ENCODE results near the gene PIGR.

Gene PIGR

DNA sequence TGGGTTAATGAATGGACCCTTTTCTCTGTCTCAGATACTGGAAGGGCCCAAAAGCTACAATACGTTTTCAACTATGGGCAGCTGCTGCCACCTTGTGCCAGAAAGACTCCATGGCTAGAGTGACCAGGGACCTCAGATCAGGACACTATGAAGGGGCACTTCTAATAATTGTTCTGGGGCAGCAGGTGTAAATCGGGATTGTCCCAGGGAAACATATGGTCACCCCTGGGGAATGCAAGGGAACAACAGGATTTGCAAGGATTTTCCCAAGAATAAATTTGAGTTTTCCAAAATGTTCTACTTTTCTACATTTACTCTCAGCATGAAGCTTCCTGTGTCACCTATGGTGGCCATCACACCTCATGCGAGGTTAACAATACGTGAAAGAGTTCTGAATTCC, 36.0 kb upstream of the PIGR start:
- H3K27ac ChIP-seq, result no peak overlapping the region
- TF ChIP-seq, protein P1, sequence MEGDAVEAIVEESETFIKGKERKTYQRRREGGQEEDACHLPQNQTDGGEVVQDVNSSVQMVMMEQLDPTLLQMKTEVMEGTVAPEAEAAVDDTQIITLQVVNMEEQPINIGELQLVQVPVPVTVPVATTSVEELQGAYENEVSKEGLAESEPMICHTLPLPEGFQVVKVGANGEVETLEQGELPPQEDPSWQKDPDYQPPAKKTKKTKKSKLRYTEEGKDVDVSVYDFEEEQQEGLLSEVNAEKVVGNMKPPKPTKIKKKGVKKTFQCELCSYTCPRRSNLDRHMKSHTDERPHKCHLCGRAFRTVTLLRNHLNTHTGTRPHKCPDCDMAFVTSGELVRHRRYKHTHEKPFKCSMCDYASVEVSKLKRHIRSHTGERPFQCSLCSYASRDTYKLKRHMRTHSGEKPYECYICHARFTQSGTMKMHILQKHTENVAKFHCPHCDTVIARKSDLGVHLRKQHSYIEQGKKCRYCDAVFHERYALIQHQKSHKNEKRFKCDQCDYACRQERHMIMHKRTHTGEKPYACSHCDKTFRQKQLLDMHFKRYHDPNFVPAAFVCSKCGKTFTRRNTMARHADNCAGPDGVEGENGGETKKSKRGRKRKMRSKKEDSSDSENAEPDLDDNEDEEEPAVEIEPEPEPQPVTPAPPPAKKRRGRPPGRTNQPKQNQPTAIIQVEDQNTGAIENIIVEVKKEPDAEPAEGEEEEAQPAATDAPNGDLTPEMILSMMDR (conservative IDR thresholded peaks at IDR 0.05; ENCODE audit: low read depth), result peak; percentile 73
- DNase-seq (ENCODE audit: low spot score), result peak; percentile 70
- POLR2A ChIA-PET (ENCODE audit: low non-redundant PET), result interaction anchor here (1.1 kb wide), 1 partner anchor 70 kb away, joined by 4 read pairs; no protein-coding TSS in a partner anchor
- CTCF ChIA-PET, result interaction anchor here (0.6 to 2.6 kb wide), 29 partner anchors 8 to 503 kb away, joined by 3 to 14 read pairs (median 5); partner anchors contain the start of genes C1orf116, EIF2D and FCAMR

DNA sequence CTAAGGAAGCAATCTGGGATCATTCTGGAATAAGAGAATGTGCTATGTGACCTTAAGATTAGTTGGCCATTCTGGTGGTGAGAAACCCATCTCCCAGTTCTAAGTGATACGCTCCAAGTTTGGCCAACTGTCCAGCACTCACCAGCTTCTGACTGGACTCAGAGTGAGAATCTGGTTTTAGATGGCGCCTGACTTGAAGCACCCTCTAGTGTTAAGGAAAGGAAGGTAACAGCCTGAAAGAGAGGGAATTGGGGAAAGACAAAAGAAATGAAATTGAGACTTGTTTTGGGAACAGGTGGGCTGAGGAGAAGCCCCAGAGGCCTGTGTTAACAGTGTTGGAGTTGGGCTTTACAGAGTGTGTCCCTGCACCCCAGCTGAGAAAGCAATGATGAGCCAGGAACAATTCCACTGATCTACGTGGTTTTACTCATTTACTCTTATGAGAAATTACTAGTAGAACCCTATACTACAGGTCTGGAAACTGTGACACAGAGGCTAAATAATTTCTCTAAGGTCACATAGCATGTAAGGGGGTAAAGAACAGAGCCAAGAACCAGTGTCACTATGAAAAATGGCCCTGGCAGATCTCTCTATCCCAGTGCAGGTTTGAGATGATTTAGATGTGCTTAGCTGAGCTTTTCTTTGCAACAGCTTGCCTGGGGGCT, 33.2 kb upstream of the PIGR start:
- POLR2A ChIA-PET (ENCODE audit: low non-redundant PET), result no interaction called here
- TF ChIP-seq, protein P1 (conservative IDR thresholded peaks at IDR 0.05; ENCODE audit: low read depth), result peak; percentile 27; the same call in 1 of the 2 replicates
- CTCF ChIA-PET, result interaction anchor here (0.6 to 0.8 kb wide), 6 partner anchors 14 to 1148 kb away, joined by 3 to 8 read pairs (median 4); no protein-coding TSS in a partner anchor
- H3K27ac ChIP-seq, result no peak overlapping the region
- peak; percentile 37 for DNase-seq (ENCODE audit: low spot score)

DNA sequence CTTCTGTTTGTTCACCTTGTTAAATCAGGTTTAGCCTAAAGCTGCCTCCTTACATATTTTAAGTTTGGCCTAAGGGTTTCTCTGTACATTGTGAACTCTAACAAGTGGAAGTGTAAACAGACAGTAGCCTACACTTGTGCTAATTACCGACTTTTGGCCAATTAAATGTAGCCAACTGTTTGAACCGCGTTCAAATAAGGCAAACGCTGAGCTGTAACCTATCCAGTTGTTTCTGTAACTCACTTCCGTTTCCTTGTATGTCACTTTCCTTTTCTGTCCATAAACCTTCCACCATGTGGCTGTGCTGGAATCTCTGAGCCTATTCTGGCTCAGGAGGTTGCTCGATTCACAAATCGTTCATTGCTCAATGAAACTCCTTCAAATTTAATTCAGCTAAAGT, 32.0 kb upstream of the PIGR start:
- no peak for DNase-seq (ENCODE audit: low spot score)
- TF ChIP-seq, protein P1 (conservative IDR thresholded peaks at IDR 0.05; ENCODE audit: low read depth), result no peak
- ChIA-PET CTCF (interaction anchor here (0.5 to 1.1 kb wide), 3 partner anchors 16 to 344 kb away, joined by 3 to 6 read pairs (median 4); no protein-coding TSS in a partner anchor), POLR2A (ENCODE audit: low non-redundant PET) (no interaction called here)
- no peak overlapping the region for H3K27ac ChIP-seq

DNA sequence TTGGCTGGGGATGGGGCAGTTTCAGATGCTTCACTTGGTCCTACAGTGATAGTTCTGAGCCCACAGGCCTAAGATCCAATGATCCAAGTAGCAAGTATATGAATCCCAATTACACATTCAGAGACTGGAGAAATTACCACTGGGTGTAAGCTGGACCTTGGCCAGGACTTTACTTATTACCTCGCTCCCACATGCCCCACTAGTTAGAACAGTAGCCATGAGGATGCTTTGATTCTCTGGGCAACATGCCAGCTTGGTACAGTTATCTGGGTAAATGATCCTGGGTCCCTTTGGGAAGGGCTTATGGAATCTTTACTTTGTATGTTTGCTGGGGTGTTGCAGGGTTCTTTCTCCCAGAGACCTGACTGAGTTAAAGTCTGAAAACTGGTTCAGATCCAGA, 29.0 kb upstream of the PIGR start:
- CTCF ChIA-PET, result interaction anchor here (1.3 kb wide), 1 partner anchor 63 kb away, joined by 3 read pairs; no protein-coding TSS in a partner anchor
- H3K27ac ChIP-seq, result no peak overlapping the region

DNA sequence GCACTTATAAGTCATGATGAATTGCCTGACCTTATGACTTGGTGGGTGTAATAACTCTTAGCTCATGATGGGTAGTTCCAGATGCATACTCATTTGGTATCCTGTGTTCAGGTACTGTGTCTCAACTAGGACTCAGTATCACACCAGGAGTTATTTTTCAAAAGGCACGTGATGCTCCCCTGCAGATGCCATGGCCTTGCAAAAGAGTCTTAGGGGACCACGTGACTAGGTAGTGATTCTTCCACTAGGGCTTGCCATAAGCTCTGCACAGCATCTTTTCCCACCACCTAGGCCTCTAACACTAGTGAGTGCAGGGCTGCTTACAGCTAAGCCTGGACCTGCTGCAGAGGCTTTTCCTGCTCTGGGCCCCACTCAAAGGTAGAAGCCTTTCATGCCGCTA, 27.9 kb upstream of the PIGR start:
- TF ChIP-seq, protein P1 (conservative IDR thresholded peaks at IDR 0.05; ENCODE audit: low read depth), result no peak
- CTCF ChIA-PET, result interaction anchor here (0.6 to 0.9 kb wide), 2 partner anchors 8 to 62 kb away, joined by 3 read pairs; no protein-coding TSS in a partner anchor
- H3K27ac ChIP-seq, result no peak overlapping the region
- DNase-seq (ENCODE audit: low spot score), result no peak
- POLR2A ChIA-PET (ENCODE audit: low non-redundant PET), result no interaction called here

More for the DNA sequence above, 29.0 kb upstream of the PIGR start:
- DNase-seq (ENCODE audit: low spot score), result no peak
- TF ChIP-seq, protein P1 (conservative IDR thresholded peaks at IDR 0.05; ENCODE audit: low read depth), result no peak
- POLR2A ChIA-PET (ENCODE audit: low non-redundant PET), result no interaction called here

DNA sequence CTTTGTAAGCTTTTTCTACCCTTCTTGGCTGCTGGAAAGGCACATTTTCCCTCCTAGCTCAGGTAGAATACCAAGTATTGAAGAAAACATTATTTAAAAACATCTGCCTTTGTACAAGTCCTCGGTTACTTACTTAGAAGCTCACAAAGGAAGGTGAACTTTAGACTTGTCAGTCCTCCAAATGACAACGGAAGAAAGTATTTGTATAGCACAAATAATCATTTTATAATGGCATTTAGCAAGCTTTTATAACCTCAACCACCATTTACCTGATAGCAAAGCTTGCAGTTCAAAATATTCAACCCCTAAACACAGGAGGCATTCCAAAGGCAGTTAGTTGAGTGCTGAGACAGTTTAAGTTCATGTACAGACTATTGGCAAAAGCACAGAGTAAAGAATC, 26.5 kb upstream of the PIGR start:
- CTCF ChIA-PET, result interaction anchor here (0.6 to 1.7 kb wide), 4 partner anchors 9 to 424 kb away, joined by 3 to 10 read pairs (median 3); no protein-coding TSS in a partner anchor
- TF ChIP-seq, protein P1 (conservative IDR thresholded peaks at IDR 0.05; ENCODE audit: low read depth), result no peak
- no peak for DNase-seq (ENCODE audit: low spot score)
- H3K27ac ChIP-seq, result no peak overlapping the region
- POLR2A ChIA-PET (ENCODE audit: low non-redundant PET), result no interaction called here

Measured in RWPE1 (cell line).